ENCODE results near the gene OR5AP2.
"Not testable (repeated sequence)": the region's sequence is repeated elsewhere in the genome, so short reads cannot be mapped to it uniquely, and the experiment has no call there.

Gene OR5AP2

DNA sequence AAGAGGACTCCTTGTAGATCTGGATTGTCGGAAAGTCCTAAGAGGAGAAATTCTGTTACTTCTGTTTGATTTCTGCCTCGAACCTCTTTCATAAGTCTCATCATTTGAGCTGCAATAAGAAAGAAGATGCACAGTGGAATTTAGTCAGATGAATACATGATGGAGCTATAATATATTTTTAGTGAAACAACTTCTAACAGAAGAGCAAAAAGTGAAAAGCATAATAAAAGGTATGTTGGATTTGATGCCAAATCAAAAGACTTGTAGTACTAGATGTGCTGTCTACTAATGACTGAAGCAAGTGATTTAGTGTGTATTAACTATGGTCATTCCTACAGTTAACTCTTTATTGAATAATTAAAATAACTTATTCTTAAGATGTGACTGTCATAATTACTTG is at the start of gene OR5AP2:
Gene OR5AP2, minus strand, starts transcription at position 101 of the 400 bp plus-strand sequence. Its CDS starts 0 bp downstream, at position 101.
- DNase-seq (ENCODE audit: low spot score), result no peak

DNA sequence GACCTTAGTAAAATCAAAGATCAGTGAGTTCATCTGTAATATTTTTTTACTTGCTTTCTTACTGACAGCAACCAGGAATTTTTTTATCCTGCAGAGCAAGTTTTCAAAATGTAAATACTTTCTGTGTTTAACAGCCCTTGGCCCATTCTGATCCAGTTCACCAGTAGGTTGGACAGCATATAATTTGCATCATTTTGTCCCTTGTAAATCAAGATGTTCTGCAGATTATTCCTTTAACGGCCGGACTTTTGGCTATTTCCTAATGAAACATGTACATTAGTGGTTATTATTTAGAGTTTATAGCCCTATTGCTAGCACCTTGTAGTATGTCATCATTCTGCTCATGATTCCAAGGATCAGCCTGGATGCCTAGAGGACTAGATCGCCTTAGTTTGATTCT is 48.9 kb upstream of the OR5AP2 start:
- not testable (repeated sequence) for DNase-seq (ENCODE audit: low spot score)

GRCh38 chr11:56688554-56689100 is 46.4 kb upstream of the OR5AP2 start:
- DNase-seq (ENCODE audit: low spot score), result no peak

GRCh38 chr11:56670984-56671383 is 28.7 kb upstream of the OR5AP2 start:
- DNase-seq (ENCODE audit: low spot score), result no peak

DNA sequence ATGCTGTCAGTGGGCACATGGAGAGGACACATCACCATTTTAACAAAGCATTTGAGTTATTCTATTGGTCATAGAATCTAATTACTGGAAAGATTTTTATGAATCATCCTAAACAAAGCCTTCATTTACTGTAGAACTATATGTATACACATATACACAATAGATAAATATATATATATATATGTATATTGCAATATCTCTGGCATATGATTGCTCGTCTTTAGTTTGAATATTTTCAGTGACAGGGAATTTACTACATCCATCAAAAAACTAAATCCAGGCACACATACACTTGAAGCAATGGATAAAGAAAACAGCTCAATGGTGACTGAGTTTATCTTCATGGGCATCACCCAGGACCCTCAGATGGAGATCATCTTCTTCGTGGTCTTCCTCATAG is 21.1 kb upstream of the OR5AP2 start, which contains the start of gene OR5AR1:
Gene OR5AR1, plus strand, starts transcription at position 301 of the 400 bp plus-strand sequence. Its CDS starts 0 bp downstream, at position 301.
- no peak for DNase-seq (ENCODE audit: low spot score)

GRCh38 chr11:56659755-56660154 is 17.5 kb upstream of the OR5AP2 start:
- DNase-seq (ENCODE audit: low spot score), result no peak

DNA sequence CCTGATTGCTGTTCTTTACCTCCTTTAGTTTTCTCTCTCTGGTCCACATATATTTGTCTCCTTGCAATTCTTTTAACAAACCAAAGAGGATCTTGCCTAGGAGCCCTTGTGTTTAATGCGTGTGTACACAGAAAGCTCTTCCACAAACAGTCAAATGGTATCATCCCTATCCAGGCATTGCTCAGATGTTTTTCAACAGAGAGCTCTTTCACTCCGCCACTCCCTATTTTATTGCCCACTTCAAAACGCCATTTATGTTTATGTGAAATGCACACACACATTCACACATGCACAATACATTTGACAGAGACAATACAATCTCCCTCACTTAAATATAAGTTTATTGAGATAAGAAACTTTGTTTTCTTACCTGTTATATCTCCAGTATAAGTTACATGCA is 4.7 kb downstream of the OR5AP2 start:
- DNase-seq (ENCODE audit: low spot score), result no peak

DNA sequence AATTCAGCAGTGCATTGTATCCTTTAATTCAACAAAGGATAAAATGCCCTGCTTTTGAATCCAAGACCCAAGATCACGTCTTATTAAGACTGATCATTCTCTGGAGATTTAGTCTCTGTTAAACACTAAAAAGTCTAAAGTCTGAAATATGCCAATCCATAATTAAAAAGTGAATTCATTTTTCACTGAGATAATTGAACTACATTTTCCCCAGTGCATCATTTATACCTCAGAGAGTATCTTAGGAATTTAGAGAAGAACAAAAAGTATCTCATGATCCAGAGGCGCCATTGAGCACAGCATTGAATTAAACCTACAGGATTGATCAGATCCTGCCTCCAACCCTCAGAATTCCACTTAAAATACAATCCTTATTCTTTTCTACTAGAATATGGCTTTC is 5.4 kb downstream of the OR5AP2 start:
- no peak for DNase-seq (ENCODE audit: low spot score)

DNA sequence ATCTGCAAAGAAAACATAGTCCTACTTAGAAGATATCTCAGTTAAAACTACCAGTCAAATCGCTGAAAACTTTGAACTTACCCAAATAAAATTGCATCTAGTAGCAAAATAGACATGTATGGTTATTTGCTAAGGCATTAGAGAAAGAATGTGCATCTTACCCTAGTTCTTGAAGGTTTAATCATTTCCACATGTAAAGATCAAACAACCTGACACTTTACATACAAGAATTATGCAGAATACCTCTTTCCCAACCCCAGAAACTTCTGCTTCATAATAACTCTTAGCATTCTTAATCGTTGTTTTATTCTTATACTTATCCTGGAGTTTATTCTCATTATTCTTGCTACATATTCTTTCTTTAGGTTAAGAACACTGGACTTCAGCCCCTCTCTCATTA is 9.9 kb downstream of the OR5AP2 start:
- DNase-seq (ENCODE audit: low spot score), result no peak

GRCh38 chr11:56625946-56626345 is 16.3 kb downstream of the OR5AP2 start:
- DNase-seq (ENCODE audit: low spot score), result no peak

DNA sequence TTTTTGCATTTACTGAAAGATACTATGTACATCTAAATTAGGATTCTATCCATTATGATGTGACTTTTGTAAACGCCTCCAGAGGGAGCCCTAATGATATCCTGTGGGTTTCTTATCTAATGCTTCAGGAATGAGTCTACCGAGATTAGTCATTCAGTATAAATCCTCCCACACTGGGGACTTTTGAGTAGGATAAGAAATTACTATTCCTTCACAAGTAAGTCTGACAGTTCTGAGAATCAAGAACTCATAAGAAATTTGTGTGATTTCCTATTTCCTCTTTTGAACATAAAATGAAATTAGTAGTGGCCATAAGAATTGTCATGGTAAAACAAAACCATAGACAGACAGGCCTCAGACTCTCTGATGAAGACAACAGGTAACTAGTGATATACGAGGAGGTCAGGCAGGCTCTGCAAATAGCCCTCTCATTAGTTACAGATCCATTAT is 17.6 kb downstream of the OR5AP2 start:
- no peak for DNase-seq (ENCODE audit: low spot score)

- no peak for DNase-seq (ENCODE audit: low spot score)
These were observed 31.1 kb downstream of the OR5AP2 start for GRCh38 chr11:56611174-56611573.

- DNase-seq (ENCODE audit: low spot score), result not testable (repeated sequence)
These were observed 50.0 kb downstream of the OR5AP2 start for GRCh38 chr11:56592088-56592717.

Data from germinal center (tissue), 1 donor.